Measurements from ENCODE around the gene G0S2. TPM values are rescaled to one million over a fixed set of nuclear protein-coding genes. Genes with fewer than 3 reads are reported as not detected.

The G0S2 gene
- total RNA-seq, 4 donors from 2014 or later = 423 to 6,912 (median 1,538) TPM

- TF ChIP-seq, protein P1, sequence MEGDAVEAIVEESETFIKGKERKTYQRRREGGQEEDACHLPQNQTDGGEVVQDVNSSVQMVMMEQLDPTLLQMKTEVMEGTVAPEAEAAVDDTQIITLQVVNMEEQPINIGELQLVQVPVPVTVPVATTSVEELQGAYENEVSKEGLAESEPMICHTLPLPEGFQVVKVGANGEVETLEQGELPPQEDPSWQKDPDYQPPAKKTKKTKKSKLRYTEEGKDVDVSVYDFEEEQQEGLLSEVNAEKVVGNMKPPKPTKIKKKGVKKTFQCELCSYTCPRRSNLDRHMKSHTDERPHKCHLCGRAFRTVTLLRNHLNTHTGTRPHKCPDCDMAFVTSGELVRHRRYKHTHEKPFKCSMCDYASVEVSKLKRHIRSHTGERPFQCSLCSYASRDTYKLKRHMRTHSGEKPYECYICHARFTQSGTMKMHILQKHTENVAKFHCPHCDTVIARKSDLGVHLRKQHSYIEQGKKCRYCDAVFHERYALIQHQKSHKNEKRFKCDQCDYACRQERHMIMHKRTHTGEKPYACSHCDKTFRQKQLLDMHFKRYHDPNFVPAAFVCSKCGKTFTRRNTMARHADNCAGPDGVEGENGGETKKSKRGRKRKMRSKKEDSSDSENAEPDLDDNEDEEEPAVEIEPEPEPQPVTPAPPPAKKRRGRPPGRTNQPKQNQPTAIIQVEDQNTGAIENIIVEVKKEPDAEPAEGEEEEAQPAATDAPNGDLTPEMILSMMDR (IDR thresholded peaks at IDR 0.05) = no peak
- no peak for DNase-seq (ENCODE audit: low spot score)
- ATAC-seq (ENCODE audit: low FRiP score) = no peak
Measured at GRCh38 chr1:209629621-209630382, 45.4 kb upstream of the G0S2 start.

GRCh38 chr1:209630383-209631225 is 44.6 kb upstream of the G0S2 start:
- no peak for DNase-seq (ENCODE audit: low spot score)
- TF ChIP-seq, protein P1 (IDR thresholded peaks at IDR 0.05) = no peak
- no peak for ATAC-seq (ENCODE audit: low FRiP score)

DNA sequence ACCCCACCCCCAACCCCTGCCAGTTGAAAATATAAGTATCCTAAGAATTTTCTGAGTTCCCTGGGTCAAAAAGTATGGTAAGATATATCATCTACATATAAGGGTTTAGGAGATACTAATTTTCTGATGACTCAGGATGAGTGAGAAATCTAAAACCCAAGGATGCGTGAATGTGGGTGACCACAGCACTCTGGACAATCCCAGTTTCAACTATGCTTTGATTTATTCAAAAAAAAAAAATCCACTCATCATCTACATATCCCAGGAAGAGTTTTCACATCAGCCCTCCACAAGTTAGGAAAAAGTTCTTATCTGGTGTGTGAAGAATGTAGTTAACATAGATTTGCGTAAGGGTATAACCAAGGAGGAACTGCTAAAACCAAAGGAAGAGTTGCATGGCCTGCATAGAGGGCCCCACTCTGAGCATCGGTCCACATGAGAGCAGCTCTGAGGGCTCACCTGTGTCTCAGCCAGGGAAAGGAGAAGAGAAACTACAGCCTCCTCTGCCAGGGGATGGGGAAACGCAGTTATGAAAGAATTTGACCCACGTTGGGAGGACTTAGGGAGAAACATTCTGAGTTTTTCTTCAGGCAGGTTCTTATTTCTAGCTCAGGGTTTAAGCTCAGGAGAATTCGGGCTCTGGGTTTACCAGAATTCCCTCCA is 41.7 kb upstream of the G0S2 start:
- TF ChIP-seq, protein P1 (IDR thresholded peaks at IDR 0.05) = no peak
- no peak for ATAC-seq (ENCODE audit: low FRiP score)
- no peak for DNase-seq (ENCODE audit: low spot score)

- TF ChIP-seq, protein P1 (IDR thresholded peaks at IDR 0.05) = no peak
- ATAC-seq (ENCODE audit: low FRiP score) = no peak
Measured at GRCh38 chr1:209634005-209634737, 41.0 kb upstream of the G0S2 start.

DNA sequence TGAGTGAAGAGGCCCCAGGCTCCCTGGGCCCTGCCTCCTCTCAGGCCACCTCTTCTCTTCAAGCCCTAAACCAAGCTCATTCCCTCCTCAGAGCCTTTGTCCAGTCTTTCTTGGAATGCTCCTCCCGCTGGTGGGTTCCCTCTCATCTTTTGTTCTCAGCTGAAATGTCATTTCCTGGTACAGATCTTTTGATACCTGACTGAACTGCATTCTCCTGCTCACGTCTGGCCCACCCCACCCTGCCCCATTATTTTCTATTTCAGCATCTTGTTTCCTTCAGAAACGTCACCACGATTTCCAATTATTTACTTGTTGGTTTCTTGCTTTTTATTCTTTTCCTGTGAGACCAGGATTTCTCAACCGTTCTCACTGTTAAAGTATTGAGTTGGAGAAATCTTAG is 39.4 kb upstream of the G0S2 start:
- ATAC-seq (ENCODE audit: low FRiP score) (no peak), DNase-seq (ENCODE audit: low spot score) (no peak)
- TF ChIP-seq, protein P1 (IDR thresholded peaks at IDR 0.05) = no peak

More at GRCh38 chr1:209634005-209634737, 41.0 kb upstream of the G0S2 start:
- DNase-seq (ENCODE audit: low spot score) = no peak

GRCh38 chr1:209641832-209642172 is 33.4 kb upstream of the G0S2 start:
- ATAC-seq (ENCODE audit: low FRiP score) (no peak), DNase-seq (ENCODE audit: low spot score) (no peak)
- TF ChIP-seq, protein P1 (IDR thresholded peaks at IDR 0.05) = no peak

Data from omental fat pad (tissue), 4 donors.